SKM-1 (cell line): ENCODE measurements around the gene TMX4.
"Not testable (repeated sequence)": the region's sequence is repeated elsewhere in the genome, so short reads cannot be mapped to it uniquely, and the experiment has no call there.

Experiments
- DNase-seq: peaks from one replicate; lab custom pipeline; 2025; ENCODE audit not compliant: unreplicated experiment; lab: John Stamatoyannopoulos, UW

Gene TMX4

DNA sequence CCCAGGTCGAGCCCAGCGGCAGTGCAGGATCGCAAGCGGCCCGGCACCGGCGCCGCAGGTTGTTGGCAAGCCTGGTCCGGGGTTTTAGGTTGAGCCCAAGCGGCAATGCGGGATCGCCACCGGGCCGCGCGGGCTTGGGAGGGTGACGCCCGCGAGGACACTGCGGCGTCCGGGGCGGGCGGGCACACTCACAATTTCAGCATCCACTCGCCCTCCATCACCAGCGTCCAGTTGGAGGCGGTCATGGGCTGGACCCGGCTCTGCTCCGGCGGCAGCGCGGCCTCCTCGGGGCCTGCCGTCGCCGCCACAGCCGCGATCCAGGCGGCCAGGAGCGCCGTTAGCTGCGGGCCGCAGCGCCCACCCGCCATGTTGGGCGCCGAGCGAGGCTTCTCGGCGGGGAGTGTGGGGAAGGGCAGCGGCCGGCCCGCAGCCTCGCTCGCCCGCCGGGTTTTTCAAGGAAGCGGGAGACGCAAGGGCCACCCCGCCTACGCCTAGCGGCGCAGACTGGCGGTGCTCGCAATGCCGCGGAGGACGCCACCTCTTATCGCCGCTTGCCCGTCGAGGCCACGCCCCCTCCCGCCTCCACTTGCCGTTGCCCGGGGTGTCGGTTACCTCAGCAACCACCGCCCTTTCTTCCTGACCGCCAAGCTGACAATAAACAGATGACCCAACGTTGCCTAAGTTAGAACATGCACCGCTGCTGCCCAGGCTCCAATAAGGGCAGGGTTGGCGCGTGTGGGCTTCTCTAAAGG, at the start of gene TMX4:
Gene TMX4 (minus strand): TSS at position 516 of the 752 bp plus-strand sequence. CDS start 148 bp downstream, at position 368.
- peak; percentile 17 for DNase-seq

- DNase-seq: no peak
Observed at GRCh38 chr20:8067082-8067481, 47.5 kb upstream of the TMX4 start.

- DNase-seq: no peak
Observed at GRCh38 chr20:8066662-8067061, 47.1 kb upstream of the TMX4 start.

DNA sequence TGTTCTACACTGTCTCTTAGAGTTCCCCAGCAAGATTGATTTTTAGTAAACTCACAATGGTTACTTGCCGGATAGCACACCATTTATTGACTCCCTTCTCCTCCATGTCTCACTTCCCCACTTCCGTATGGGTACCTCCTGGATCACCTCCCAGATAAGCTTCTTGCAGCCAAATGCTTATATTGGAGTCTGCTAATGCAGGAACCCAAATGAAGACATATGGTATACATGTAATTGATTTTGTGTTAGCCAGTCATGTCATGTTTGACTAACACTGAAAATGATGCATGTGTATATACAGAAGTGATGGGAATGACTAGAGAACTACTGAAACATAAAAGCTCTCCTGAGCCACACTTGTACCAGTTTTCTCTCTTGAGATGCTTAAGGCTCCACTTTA, 46.1 kb upstream of the TMX4 start:
- DNase-seq: no peak

GRCh38 chr20:8062756-8063155, 43.2 kb upstream of the TMX4 start:
- DNase-seq: no peak

DNA sequence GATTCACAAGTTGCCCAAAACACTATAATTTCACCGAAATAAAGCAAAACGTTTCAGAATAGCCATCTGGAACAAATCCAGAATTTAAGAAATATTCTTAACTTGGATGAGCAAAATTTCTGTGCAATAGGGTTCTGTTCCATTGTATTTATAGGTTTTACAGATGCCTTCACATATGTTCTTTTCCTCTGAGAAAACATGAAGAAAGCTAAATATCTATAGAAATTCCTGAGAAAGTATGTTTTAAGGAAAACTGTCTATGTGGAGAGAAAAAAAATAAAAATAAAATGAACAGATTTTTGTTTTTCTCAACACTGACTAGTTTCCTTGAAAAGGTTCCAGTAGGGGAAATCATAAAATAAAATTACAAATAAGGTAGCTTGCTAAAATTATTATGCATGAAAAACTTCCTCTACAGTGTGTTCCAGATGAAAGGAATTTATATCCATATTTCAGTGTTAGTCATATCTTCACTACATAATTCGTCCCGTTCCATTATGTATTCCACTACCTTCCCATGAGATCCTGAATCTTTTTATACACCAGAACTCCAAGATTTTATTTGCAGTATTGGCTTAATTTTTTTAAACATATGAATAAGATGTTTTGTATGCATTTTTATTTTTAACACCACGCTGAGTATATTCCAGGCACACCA, 42.4 kb upstream of the TMX4 start:
- DNase-seq: no peak

- DNase-seq: no peak
Observed at GRCh38 chr20:8060977-8061376, 41.4 kb upstream of the TMX4 start.

DNA sequence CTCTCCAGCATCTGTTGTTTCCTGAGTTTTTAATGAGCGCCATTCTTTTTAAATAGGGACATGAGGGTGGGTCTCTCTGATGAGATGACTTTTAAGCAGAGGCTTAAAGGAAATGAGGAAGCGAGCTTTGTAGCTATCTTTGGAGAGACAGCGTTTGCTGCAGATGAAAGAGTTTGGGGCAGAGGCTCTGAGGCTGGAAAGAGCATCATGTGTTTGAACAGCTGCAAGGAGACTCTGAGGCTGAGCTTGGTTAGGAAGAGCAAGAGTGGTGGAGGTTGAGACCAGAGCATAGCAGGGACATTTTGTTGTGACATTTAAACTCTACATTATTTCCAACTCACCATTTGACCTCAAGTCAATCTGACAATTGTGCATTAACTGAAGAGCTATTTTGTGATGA, 38.3 kb upstream of the TMX4 start:
- no peak for DNase-seq

DNA sequence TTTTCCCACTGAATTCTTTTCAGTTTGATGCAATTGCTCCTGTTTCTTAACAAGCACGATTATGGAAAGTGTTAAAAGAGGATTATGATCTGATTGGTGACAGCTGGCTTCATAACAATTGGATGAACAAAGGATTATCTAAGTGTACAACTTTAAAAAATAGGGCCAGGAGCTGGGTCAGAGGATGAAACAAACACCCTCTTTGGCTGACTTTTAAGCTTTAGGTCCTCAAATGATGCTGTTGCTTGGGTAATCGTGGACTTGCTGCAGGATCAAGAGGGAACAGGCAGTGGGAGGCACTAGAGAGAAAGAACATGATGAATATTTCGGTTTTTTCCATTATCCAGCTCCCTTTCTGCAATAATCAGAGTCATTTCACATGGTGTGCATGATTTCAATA, 35.5 kb upstream of the TMX4 start:
- no peak for DNase-seq

DNA sequence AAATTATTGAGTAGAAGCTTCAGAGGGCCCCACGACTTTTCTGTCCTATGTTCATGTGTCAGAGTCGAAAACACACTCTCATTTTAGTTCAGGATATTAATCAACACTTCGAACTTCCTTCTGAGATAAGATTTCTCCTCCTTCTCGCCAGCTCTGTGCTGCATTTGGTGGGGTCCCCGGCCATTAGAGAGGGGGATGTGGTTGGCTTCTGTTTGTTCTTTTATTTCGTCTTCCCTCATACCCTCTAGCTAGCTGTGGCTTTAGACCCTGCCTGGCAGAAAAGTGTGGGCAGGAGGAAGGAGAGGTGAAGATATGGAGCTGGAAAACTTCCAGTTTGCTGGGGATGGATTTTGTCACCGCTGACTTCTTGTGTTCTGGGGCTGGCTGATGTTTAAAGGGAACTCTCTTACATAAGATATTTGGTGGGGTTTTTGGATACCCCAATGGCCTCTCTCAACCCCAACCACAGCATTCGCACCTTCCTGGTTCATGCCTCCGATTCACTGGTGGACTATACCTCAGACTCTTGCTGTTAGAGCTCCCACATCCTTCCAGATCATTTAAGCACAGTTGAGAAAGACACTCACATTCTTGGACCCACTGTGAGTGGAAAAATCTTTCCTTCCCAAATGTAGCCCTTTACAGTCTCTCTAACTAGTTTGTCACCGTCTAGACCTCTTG, 30.7 kb upstream of the TMX4 start:
- no peak for DNase-seq

DNA sequence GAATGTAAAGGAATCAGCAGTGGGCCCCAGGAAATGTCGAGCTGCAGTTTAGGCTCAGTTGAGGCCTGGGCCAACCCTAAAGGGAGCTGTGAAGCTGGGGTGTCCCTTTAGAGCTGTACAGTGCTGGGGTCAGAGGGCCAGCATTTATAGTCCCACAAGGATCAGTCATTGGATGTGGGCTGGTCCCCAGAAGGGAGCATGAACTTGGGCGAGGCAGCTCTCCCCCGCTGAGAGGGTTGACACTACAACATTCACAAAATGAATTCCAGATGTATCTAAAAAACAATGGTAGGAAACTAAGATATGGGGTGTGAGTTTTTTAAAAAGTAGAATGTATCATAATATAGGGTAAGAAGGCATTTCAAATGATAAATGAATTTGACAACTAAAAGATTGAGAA, 29.7 kb upstream of the TMX4 start:
- DNase-seq: no peak

DNA sequence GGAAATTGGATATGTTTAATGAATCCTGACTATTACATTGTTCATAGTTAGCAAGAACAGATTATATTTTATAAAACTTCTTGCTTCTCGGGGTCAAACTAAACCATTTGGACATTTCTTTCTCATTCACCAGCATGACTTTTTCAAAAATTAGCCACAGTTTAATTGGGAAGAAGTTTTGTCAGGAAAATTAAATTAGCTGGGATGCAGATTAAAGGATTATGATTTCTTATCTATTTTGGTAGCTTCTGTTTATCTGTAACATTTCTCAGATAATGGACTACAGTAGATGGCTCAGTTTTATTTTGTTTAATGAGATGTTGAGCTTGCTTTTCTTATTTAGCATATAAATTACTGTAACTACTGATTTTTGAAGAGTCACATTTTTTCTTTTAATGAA, 26.4 kb upstream of the TMX4 start:
- no peak for DNase-seq

DNA sequence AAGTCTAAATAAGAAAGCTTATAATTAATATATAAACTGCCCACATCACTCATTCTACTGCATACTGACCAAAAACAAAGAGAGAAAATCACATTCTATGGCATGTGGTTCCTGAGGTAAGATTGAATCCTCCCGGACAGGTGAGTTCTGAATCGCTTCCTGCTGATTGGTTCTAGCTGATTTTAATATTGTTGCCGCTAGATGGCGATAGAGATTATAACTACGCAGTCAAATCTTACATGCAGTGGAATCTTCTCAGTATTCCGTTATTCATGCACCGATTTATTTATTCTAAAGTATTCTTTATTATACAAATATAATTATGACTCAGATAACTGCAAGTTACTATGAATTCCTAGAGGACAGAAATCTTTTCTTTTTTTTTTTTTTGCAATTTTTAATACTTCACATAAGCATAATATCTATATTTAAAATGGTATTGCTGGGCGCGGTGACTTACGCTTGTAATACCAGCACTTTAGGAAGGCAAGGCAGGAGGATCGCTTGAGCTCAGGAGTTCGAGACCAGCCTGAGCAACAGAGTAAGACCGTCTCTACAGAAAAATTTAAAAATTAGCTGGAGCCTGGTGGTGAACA, 24.2 kb upstream of the TMX4 start:
- no peak for DNase-seq

- no peak for DNase-seq
Observed at GRCh38 chr20:8039042-8039441, 19.5 kb upstream of the TMX4 start.

DNA sequence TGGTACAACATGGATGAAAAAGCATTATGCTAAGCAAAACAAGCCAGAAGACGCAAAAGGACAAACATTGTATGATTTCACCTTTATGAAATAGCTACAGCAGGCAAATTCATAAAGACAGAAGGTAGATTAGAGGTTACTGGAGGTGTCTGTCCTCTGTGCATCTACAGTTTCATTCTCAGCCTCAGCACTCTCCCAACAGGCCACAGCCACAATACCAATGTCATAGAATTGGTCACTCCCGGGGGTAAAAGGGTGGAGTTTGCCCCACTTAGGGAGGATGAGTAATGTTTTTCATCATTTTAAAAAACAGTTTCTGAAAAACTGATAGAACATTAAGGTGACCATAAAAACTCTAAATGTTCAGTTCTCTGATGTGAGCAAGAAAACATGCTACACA, 17.2 kb upstream of the TMX4 start:
- DNase-seq: no peak

- DNase-seq: no peak
Observed at GRCh38 chr20:8033151-8033841, 13.7 kb upstream of the TMX4 start.

DNA sequence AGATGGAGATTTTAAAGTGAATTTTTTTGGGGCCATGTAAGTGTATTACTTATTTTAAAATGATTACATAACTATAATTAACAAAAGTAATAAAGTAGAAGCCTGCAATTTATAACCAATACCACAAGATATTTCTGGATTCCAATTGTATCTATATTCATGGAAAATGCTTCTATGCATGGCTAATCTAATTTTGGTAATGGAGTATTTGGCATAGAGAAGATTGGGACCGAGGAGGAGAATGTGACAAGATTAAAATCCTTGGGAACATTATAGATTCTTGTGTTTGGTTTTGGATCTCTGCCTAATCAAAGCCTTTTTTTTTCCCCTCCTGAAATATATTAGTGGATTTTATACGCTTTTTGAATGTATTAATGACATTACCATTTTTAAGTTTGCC, 12.9 kb upstream of the TMX4 start:
- DNase-seq: no peak

- DNase-seq: not testable (repeated sequence)
Observed at GRCh38 chr20:8031539-8031938, 12.0 kb upstream of the TMX4 start.

DNA sequence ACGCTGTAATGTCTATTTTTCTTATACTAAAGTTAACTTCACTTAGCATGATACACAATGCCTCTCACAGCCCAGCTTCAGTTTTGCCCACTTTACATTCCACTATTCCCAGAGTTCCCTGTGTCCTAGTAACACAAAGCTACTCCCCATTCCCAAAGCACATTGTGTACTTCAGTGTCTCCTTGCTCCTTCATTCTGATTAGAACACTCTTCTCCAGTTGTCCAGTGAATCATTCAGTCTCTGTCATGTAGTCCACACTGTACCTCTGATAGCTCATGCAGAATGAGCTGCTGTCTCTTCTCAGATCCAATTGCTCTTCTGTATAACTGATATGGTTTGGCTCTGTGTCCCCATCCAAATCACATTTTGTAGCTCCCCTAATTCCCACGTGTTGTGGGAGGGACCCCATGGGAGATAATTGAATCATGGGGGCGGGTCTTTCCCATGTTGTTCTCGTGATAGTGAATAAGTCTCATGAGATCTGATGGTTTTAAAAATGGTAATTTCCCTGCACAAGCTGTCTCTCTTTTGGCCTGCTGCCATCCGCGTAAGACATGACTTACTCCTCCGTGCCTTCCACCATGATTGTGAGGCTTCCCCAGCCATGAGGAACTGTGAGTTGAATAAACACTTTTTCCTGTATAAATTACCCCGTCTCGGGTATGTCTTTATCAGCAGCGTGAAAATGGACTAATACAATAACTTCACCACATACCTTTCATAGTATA, 2.1 kb upstream of the TMX4 start:
- no peak for DNase-seq

GRCh38 chr20:8020314-8021079, 936 bp upstream of the TMX4 start:
- no peak for DNase-seq
